GM12874 (cell line): Measurements from ENCODE around the gene NAIF1.
A peak's percentile ranks its signal among the peaks of the same experiment; 100 is the strongest.

ENCODE experiments used
- CTCF ChIP-seq: IDR thresholded peaks from 2 replicates; pipeline ENCODE4 v1.5.1; 2011; ENCODE audit warnings: low read depth, mild to moderate bottlenecking, control low read depth, low read length, moderate library complexity; ENCODE audit not compliant: insufficient read depth

The NAIF1 gene

GRCh38 chr9:128020692-128021091 lies 46.4 kb downstream of the NAIF1 start:
- peak; percentile 21; the same call in 1 of the 2 replicates for TF ChIP-seq CTCF

GRCh38 chr9:128015696-128016095 lies 51.4 kb downstream of the NAIF1 start:
- no peak for TF ChIP-seq CTCF
